Renal cortex interstitium (tissue), 11 donors: ENCODE results near the gene DERL3. TPM values are rescaled to one million over a fixed set of nuclear protein-coding genes. Genes with fewer than 3 reads are reported as not detected.

Experiments used
- DNase-seq, 11 donors: peaks; one replicate each; pipeline ENCODE4 v3.0.0-alpha.2; 2013; ENCODE audit warnings: low read depth in 9 of 11, low spot score in 4 of 11; ENCODE audit errors: extremely low read depth in 1 of 11
- polyA plus RNA-seq, 3 donors: library from polyadenylated mRNA; unstranded; fragments of 120-200 nt; gene quantifications; one replicate each; pipeline ENCODE4 v1.2.1, GENCODE V29; 2013; ENCODE audit not compliant: insufficient read length in 3 of 3

Gene DERL3
- polyA plus RNA-seq, 3 donors: 3.8 to 6.4 (median 6.0) TPM

GRCh38 chr22:23850136-23850611, 11.4 kb upstream of the DERL3 start:
- DNase-seq: no peak

- DNase-seq: peak in 5 of 11 donors; percentile 72 to 83 (median 75)
Measured at GRCh38 chr22:23849009-23850006, 10.5 kb upstream of the DERL3 start.

GRCh38 chr22:23847991-23848864, 9.4 kb upstream of the DERL3 start:
- no peak for DNase-seq

- no peak for DNase-seq
Measured at GRCh38 chr22:23847310-23847920, 8.6 kb upstream of the DERL3 start.

GRCh38 chr22:23846081-23846469, 7.3 kb upstream of the DERL3 start:
- DNase-seq: no peak

- DNase-seq: no peak
Measured at GRCh38 chr22:23845265-23846080, 6.7 kb upstream of the DERL3 start.

GRCh38 chr22:23844739-23845202, 6.0 kb upstream of the DERL3 start:
- no peak for DNase-seq

- DNase-seq: no peak
Measured at GRCh38 chr22:23842599-23842998, 3.8 kb upstream of the DERL3 start.

GRCh38 chr22:23841736-23842445, 3.1 kb upstream of the DERL3 start:
- no peak for DNase-seq

- no peak for DNase-seq
Measured at GRCh38 chr22:23841292-23841691, 2.5 kb upstream of the DERL3 start.

GRCh38 chr22:23840026-23840425, 1.2 kb upstream of the DERL3 start:
- DNase-seq: no peak

- DNase-seq: no peak
Measured at GRCh38 chr22:23837911-23838680, 710 bp downstream of the DERL3 start.

GRCh38 chr22:23837496-23837859, 1.3 kb downstream of the DERL3 start:
- DNase-seq: no peak

- no peak for DNase-seq
Measured at GRCh38 chr22:23836692-23837495, 1.9 kb downstream of the DERL3 start.

GRCh38 chr22:23836281-23836680, 2.5 kb downstream of the DERL3 start:
- DNase-seq: no peak

GRCh38 chr22:23835484-23836144, 3.2 kb downstream of the DERL3 start:
- no peak for DNase-seq
